GM12878 (cell line): ENCODE measurements around the gene GJB1. TPM values are rescaled to one million over a fixed set of nuclear protein-coding genes. Genes with fewer than 3 reads are reported as not detected.

ENCODE experiments used
- ATAC-seq: fragments of 200-7000 bp; cut with Tn5 transposase; 3 replicates; pipeline ENCODE4 v1.9.1; 2020; ENCODE audit warnings: mild to moderate bottlenecking, moderate library complexity
- BruUV-seq: library from RNA; stranded (reverse); fragments of 400-500 nt; replicated peaks from 2 replicates; lab custom pipeline; 2021; lab: Mats Ljungman, UMichigan
- CTCF ChIA-PET: fragments of 300-600 bp; sonication (Branson Sonifier 250); formaldehyde crosslinking; extraction: SDS; loops from one replicate; lab custom pipeline; 2021; ENCODE audit warnings: inconsistent platforms; lab: Yijun Ruan, JAX
- POLR2A ChIA-PET: fragments of 350-600 bp; formaldehyde crosslinking; extraction: SDS; loops from one replicate; lab custom pipeline; 2021; ENCODE audit warnings: inconsistent platforms; lab: Charles Lee
- RAD21 ChIA-PET: fragments of 300-600 bp; sonication (Branson Sonifier 250); formaldehyde crosslinking; loops from one replicate; lab custom pipeline; 2023; ENCODE audit warnings: antibody characterized with exemption; ENCODE audit not compliant: unreplicated experiment; lab: Charles Lee
- SMC1A ChIA-PET: fragments of 300-600 bp; sonication (Branson Sonifier 250); formaldehyde crosslinking; loops from one replicate; lab custom pipeline; 2023; ENCODE audit not compliant: unreplicated experiment, uncharacterized antibody; lab: Charles Lee
- DNase-seq: peaks from one replicate; pipeline ENCODE4 v3.0.0-alpha.2; 2011; ENCODE audit warnings: low read depth, low spot score
- FAIRE-seq: peaks from 3 replicates; lab custom pipeline; 2011; peaks lifted over from hg19 to GRCh38; lab: Jason Lieb, UNC
- H2AFZ ChIP-seq: 2 replicates; pipeline ENCODE4 v1.6.0; 2011; ENCODE audit warnings: low read depth, low read length, control low read depth; ENCODE audit not compliant: control insufficient read depth
- H3K27ac ChIP-seq: 2 replicates; pipeline ENCODE4 v1.5.1; 2011; ENCODE audit warnings: control low read depth; ENCODE audit not compliant: control insufficient read depth, insufficient read depth
- H3K27me3 ChIP-seq, 2 experiments: replicated peaks in 1 of 2; 2 replicates each; pipeline versions ENCODE4 v1.6.0 to v1.6.1; 2011; ENCODE audit warnings: low read length in 1 of 2; ENCODE audit not compliant: control insufficient read depth in 2 of 2, insufficient read depth in 2 of 2
- H3K36me3 ChIP-seq, 2 experiments: 2 replicates each; pipeline ENCODE4 v1.5.1; 2011; ENCODE audit warnings: low read length in 1 of 2; ENCODE audit not compliant: control insufficient read depth in 2 of 2, insufficient read depth in 2 of 2
- H3K4me1 ChIP-seq: 2 replicates; pipeline ENCODE4 v1.6.1; 2011; ENCODE audit warnings: mild to moderate bottlenecking, low read length, moderate library complexity, mixed read lengths; ENCODE audit not compliant: control insufficient read depth, insufficient read depth
- H3K4me2 ChIP-seq: 2 replicates; pipeline ENCODE4 v1.6.0; 2011; ENCODE audit warnings: control low read depth; ENCODE audit not compliant: control insufficient read depth, insufficient read depth
- H3K4me3 ChIP-seq: fragments of 200-600 bp; sonication (generic); 2 replicates; pipeline ENCODE4 v1.5.1; 2016
- H3K79me2 ChIP-seq: 2 replicates; pipeline ENCODE4 v1.6.0; 2011; ENCODE audit warnings: low read length; ENCODE audit not compliant: control insufficient read depth, insufficient read depth
- H3K9ac ChIP-seq: 2 replicates; pipeline ENCODE4 v1.8.0; 2011; ENCODE audit warnings: low read length, control low read depth, mixed read lengths; ENCODE audit not compliant: control insufficient read depth, insufficient read depth
- H3K9me3 ChIP-seq: replicated peaks from 3 replicates; pipeline ENCODE4 v1.5.1; 2011; ENCODE audit warnings: mild to moderate bottlenecking, low read length; ENCODE audit not compliant: control insufficient read depth, insufficient read depth
- H4K20me1 ChIP-seq: 2 replicates; pipeline ENCODE4 v1.6.0; 2011; ENCODE audit not compliant: control insufficient read depth, insufficient read depth
- BCL11A ChIP-seq: IDR thresholded peaks from 2 replicates; pipeline ENCODE4 v1.6.1; 2011; ENCODE audit warnings: low read depth, low read length
- CBFB ChIP-seq: IDR thresholded peaks from 2 replicates; pipeline ENCODE4 v1.6.1; 2016; ENCODE audit warnings: antibody characterized with exemption, low read depth
- EED ChIP-seq: sonication (generic); IDR thresholded peaks from 2 replicates; pipeline ENCODE4 v1.6.1; 2016; ENCODE audit warnings: antibody characterized with exemption, low read depth
- FOXM1 ChIP-seq: IDR thresholded peaks from 2 replicates; pipeline ENCODE4 v1.6.1; 2012; ENCODE audit warnings: low read depth, mild to moderate bottlenecking, inconsistent platforms, low read length, moderate library complexity
- MTA2 ChIP-seq: fragments of 450-650 bp; IDR thresholded peaks from 2 replicates; pipeline ENCODE4 v1.6.1; 2016; ENCODE audit warnings: low read depth, mild to moderate bottlenecking, moderate library complexity
- MTA3 ChIP-seq: IDR thresholded peaks from 2 replicates; pipeline ENCODE4 v1.6.1; 2012; ENCODE audit warnings: low read length, inconsistent platforms, borderline replicate concordance
- MXI1 ChIP-seq: fragments of 150-350 bp; IDR thresholded peaks from 2 replicates; pipeline ENCODE4 v1.6.1; 2011; ENCODE audit warnings: low read depth, mild to moderate bottlenecking, inconsistent platforms, low read length, improper control_type of control experiment
- NBN ChIP-seq: fragments of 450-650 bp; IDR thresholded peaks from 2 replicates; pipeline ENCODE4 v1.6.1; 2016
- NFYA ChIP-seq: IDR thresholded peaks from 2 replicates; pipeline ENCODE4 v1.6.1; 2011; ENCODE audit warnings: low read depth, mild to moderate bottlenecking, low read length, improper control_type of control experiment, borderline replicate concordance
- SPI1 ChIP-seq: IDR thresholded peaks from 2 replicates; pipeline ENCODE4 v1.6.1; 2011; ENCODE audit warnings: low read depth, mild to moderate bottlenecking, low read length, moderate library complexity, borderline replicate concordance; ENCODE audit not compliant: insufficient read depth
- SRF ChIP-seq, 2 experiments: IDR thresholded peaks; 2 replicates each; pipeline ENCODE4 v1.6.1; 2011; ENCODE audit warnings: low read depth in 2 of 2, low read length in 2 of 2, mild to moderate bottlenecking in 1 of 2, moderate library complexity in 1 of 2
- SUZ12 ChIP-seq: fragments of 200-600 bp; sonication (generic); IDR thresholded peaks from one replicate; pipeline ENCODE4 v1.6.1; 2018; ENCODE audit warnings: antibody characterized with exemption, mild to moderate bottlenecking; ENCODE audit not compliant: unreplicated experiment
- TCF3 ChIP-seq: IDR thresholded peaks from 2 replicates; pipeline ENCODE4 v1.6.1; 2012; ENCODE audit warnings: low read depth, mild to moderate bottlenecking, low read length, borderline replicate concordance; ENCODE audit not compliant: insufficient read depth
- ZNF687 ChIP-seq: fragments of 450-650 bp; IDR thresholded peaks from 2 replicates; pipeline ENCODE4 v1.6.1; 2017; ENCODE audit warnings: mild to moderate bottlenecking, moderate library complexity
- ZZZ3 ChIP-seq: IDR thresholded peaks from 2 replicates; pipeline ENCODE4 v1.6.1; 2011; ENCODE audit warnings: low read depth; ENCODE audit not compliant: control insufficient read depth, insufficient read length
- WGBS: methylation state at CpG from one replicate; pipeline ENCODE4 v1.1.6; 2016; ENCODE audit warnings: low lambda C conversion rate; ENCODE audit not compliant: insufficient replicate concordance, insufficient coverage; ENCODE audit errors: missing lambda C conversion rate; 5-methylcytosine and 5-hydroxymethylcytosine counted together
- in situ Hi-C: fragments of 300-500 bp; cut with MboI; formaldehyde crosslinking; loops from 9 replicates; pipeline ENCODE4 v1.14.3; 2018; ENCODE audit warnings: mixed read lengths
- intact Hi-C: fragments of 100-400 bp; cut with micrococcal nuclease; formaldehyde crosslinking; loops from one replicate; pipeline ENCODE4 v1.14.2; 2022; ENCODE audit not compliant: unreplicated experiment
- polyA plus RNA-seq, 11 experiments: library from polyadenylated mRNA; depleted of rRNA in 4 of 11; unstranded in 6 of 11; stranded (reverse) in 5 of 11; fragments of >200 nt; fragmentation: Nextera tagmentation in 4 of 11; fragmentation: Illumina TruSeq in 1 of 11; extraction: Ambion mirVana in 4 of 11; extraction: Trizol in 1 of 11; gene quantifications; 1 replicate in 1 of 11; 2 replicates in 10 of 11; pipeline versions ENCODE4 v1.2.1 to v1.2.3, GENCODE V29; 2011 to 2016; ENCODE audit warnings: inconsistent platforms in 2 of 11, missing spikeins in 2 of 11, low read depth in 1 of 11
- total RNA-seq, 4 experiments: library from RNA; depleted of rRNA in 3 of 4; stranded (reverse); fragments of >200 nt in 3 of 4; fragmentation: Illumina TruSeq in 1 of 4; extraction: Trizol in 1 of 4; gene quantifications; 2 replicates each; pipeline versions ENCODE4 v1.2.1 to v1.2.3, GENCODE V29; 2013 to 2021

Gene GJB1
- total and polyA plus RNA-seq, 10 of the 15 experiments (the other 5 are each of a cell fraction or from before 2014, with no cell fraction given) = not detected

GRCh38 chrX:71217298-71217697 is 5.7 kb upstream of the GJB1 start:
- Histone ChIP-seq H3K27ac (no peak overlapping the region), H3K36me3 (no peaks in the 10 kb centered on the region), H3K4me1 (no peaks in the 10 kb centered on the region), H3K27me3 (no peaks in the 10 kb centered on the region; a peak in 1 of 4 replicates), H3K9ac (no peak overlapping the region), H2AFZ (no peak overlapping the region), H3K9me3 (no peaks in the 10 kb centered on the region), H3K79me2 (no peaks in the 10 kb centered on the region), H3K4me3 (no peak overlapping the region), H4K20me1 (no peaks in the 10 kb centered on the region), H3K4me2 (no peak overlapping the region)
- BruUV-seq = no TSS peak
- WGBS = 64% methylated on average over 6 of the region's 6 CpGs
- DNase-seq (no peak), ATAC-seq (no peak), FAIRE-seq (no peak)
- TF ChIP-seq BCL11A = no peak
- intact Hi-C loops (no loop called here), in situ Hi-C loops (no loop called here)
- SMC1A ChIA-PET = interaction anchor here (1.1 kb wide), 1 partner anchor 9 kb away, joined by 3 read pairs; no protein-coding TSS in a partner anchor
- CTCF ChIA-PET = interaction anchor here (0.6 kb wide), 1 partner anchor 85 kb away, joined by 3 read pairs; no protein-coding TSS in a partner anchor
- POLR2A ChIA-PET = no interaction called here
- RAD21 ChIA-PET = no interaction called here

- no peaks in the 10 kb centered on the region for H3K4me1 ChIP-seq
- no peak overlapping the region for H3K4me2 ChIP-seq
- no peaks in the 10 kb centered on the region for H3K36me3 ChIP-seq
- no peak overlapping the region for H3K4me3 ChIP-seq
- H4K20me1 ChIP-seq = no peaks in the 10 kb centered on the region
- 90% methylated on average over 1 of the region's 1 CpG for WGBS
- H3K27ac ChIP-seq = no peak overlapping the region
- ChIA-PET POLR2A (no interaction called here), SMC1A (no interaction called here), CTCF (no interaction called here), RAD21 (no interaction called here)
- no peaks in the 10 kb centered on the region for H3K9me3 ChIP-seq
- FAIRE-seq = no peak
- no TSS peak for BruUV-seq
- intact Hi-C loops = no loop called here
- no peaks in the 10 kb centered on the region for H3K79me2 ChIP-seq
- no peak for DNase-seq
- H2AFZ ChIP-seq = no peak overlapping the region
- no peak overlapping the region for H3K9ac ChIP-seq
- no peak for ATAC-seq
- no peaks in the 10 kb centered on the region for H3K27me3 ChIP-seq
- in situ Hi-C loops = no loop called here
- TF ChIP-seq MXI1 = no peak
- TF ChIP-seq MTA3 = no peak
- no peak for TF ChIP-seq ZNF687
- TF ChIP-seq ZZZ3 = no peak
- no peak for TF ChIP-seq MTA2
- no peak for TF ChIP-seq SRF (IDR thresholded peaks at IDR 0.05; ENCODE audit: low read depth in 2 of 2, low read length in 2 of 2)
- TF ChIP-seq TCF3 = no peak
- TF ChIP-seq EED = no peak
- TF ChIP-seq FOXM1 = no peak
- TF ChIP-seq SUZ12 = no peak
- TF ChIP-seq CBFB = no peak
- TF ChIP-seq NBN = no peak
- no peak for TF ChIP-seq NFYA
- no peak for TF ChIP-seq SPI1
Measured at GRCh38 chrX:71221145-71221544, 1.9 kb upstream of the GJB1 start.
